Measurements from ENCODE around the gene UGT1A7. TPM values are rescaled to one million over a fixed set of nuclear protein-coding genes. Genes with fewer than 3 reads are reported as not detected.

Gene UGT1A7
- total RNA-seq, 4 donors from 2014 or later = 3.4 to 55.3 (median 18.2) TPM

- Histone ChIP-seq H3K4me1 (no peaks in the 10 kb centered on the region), H3K9me3 (no peaks in the 10 kb centered on the region), H3K27ac (no peak overlapping the region), H3K27me3 (no peaks in the 10 kb centered on the region), H3K4me3 (no peak overlapping the region), H3K36me3 (no peaks in the 10 kb centered on the region)
- TF ChIP-seq POLR2AphosphoS5 (IDR thresholded peaks at IDR 0.05) (no peak), CTCF (IDR thresholded peaks at IDR 0.05) (no peak), POLR2A (IDR thresholded peaks at IDR 0.05) (no peak), EP300 (IDR thresholded peaks at IDR 0.05; ENCODE audit: low read depth) (no peak)
- WGBS, 2 donors (ENCODE audit: low coverage in 1 of 2) = 90 to 93% methylated on average over 2 to 9 of the region's 9 CpGs
- DNase-seq = no peak
- intact Hi-C loops (cut with DNase I; ENCODE audit: low total_unique reads) = no loop called here
- in situ Hi-C loops (cut with MboI; ENCODE audit: low pct_ligation_motif_present in 1 of 4, low pct_unique_long_range_greater_than_20kb in 1 of 4, low sequenced_read_pairs in 3 of 4) = no loop called here
Measured at GRCh38 chr2:233796254-233796653, 114.6 kb downstream of the UGT1A7 start.

- Histone ChIP-seq H3K4me3 (no peak overlapping the region), H3K27ac (no peak overlapping the region), H3K27me3 (no peaks in the 10 kb centered on the region), H3K36me3 (no peaks in the 10 kb centered on the region), H3K9me3 (no peaks in the 10 kb centered on the region), H3K4me1 (no peaks in the 10 kb centered on the region)
- intact Hi-C loops (cut with DNase I; ENCODE audit: low total_unique reads) = no loop called here
- no peak for TF ChIP-seq POLR2AphosphoS5 (IDR thresholded peaks at IDR 0.05)
- TF ChIP-seq CTCF (IDR thresholded peaks at IDR 0.05) = no peak
- no peak for TF ChIP-seq EP300 (IDR thresholded peaks at IDR 0.05; ENCODE audit: low read depth)
- TF ChIP-seq POLR2A (IDR thresholded peaks at IDR 0.05) = no peak
- DNase-seq = no peak
- WGBS, 2 donors (ENCODE audit: low coverage in 1 of 2) = 85% methylated on average over 14 of the region's 14 CpGs; no CpG with 5 or more reads in 1 of the 2 donors
- in situ Hi-C loops (cut with MboI; ENCODE audit: low pct_ligation_motif_present in 1 of 4, low pct_unique_long_range_greater_than_20kb in 1 of 4, low sequenced_read_pairs in 3 of 4) = no loop called here
Measured at GRCh38 chr2:233798335-233799086, 116.8 kb downstream of the UGT1A7 start.

GRCh38 chr2:233799087-233799665 lies 117.5 kb downstream of the UGT1A7 start:
- 54 to 65% methylated on average over 4 to 7 of the region's 7 CpGs for WGBS, 2 donors (ENCODE audit: low coverage in 1 of 2)
- TF ChIP-seq POLR2AphosphoS5 (IDR thresholded peaks at IDR 0.05) (no peak), CTCF (IDR thresholded peaks at IDR 0.05) (no peak), POLR2A (IDR thresholded peaks at IDR 0.05) (no peak), EP300 (IDR thresholded peaks at IDR 0.05; ENCODE audit: low read depth) (no peak)
- Histone ChIP-seq H3K27me3 (no peaks in the 10 kb centered on the region), H3K9me3 (no peaks in the 10 kb centered on the region), H3K27ac (no peak overlapping the region), H3K36me3 (no peaks in the 10 kb centered on the region), H3K4me1 (no peaks in the 10 kb centered on the region), H3K4me3 (no peak overlapping the region)
- in situ Hi-C loops (cut with MboI; ENCODE audit: low pct_ligation_motif_present in 1 of 4, low pct_unique_long_range_greater_than_20kb in 1 of 4, low sequenced_read_pairs in 3 of 4) = no loop called here
- DNase-seq = no peak
- intact Hi-C loops (cut with DNase I; ENCODE audit: low total_unique reads) = no loop called here

GRCh38 chr2:233799716-233800115 lies 118.0 kb downstream of the UGT1A7 start:
- intact Hi-C loops (cut with DNase I; ENCODE audit: low total_unique reads) = no loop called here
- 49% methylated on average over 5 of the region's 5 CpGs; no CpG with 5 or more reads in 1 of the 2 donors for WGBS, 2 donors (ENCODE audit: low coverage in 1 of 2)
- in situ Hi-C loops (cut with MboI; ENCODE audit: low pct_ligation_motif_present in 1 of 4, low pct_unique_long_range_greater_than_20kb in 1 of 4, low sequenced_read_pairs in 3 of 4) = no loop called here
- TF ChIP-seq POLR2AphosphoS5 (IDR thresholded peaks at IDR 0.05) = no peak
- H3K4me1 ChIP-seq = no peaks in the 10 kb centered on the region
- H3K27ac ChIP-seq = no peak overlapping the region
- no peak for DNase-seq
- H3K4me3 ChIP-seq = no peak overlapping the region
- H3K9me3 ChIP-seq = no peaks in the 10 kb centered on the region
- H3K36me3 ChIP-seq = no peaks in the 10 kb centered on the region
- H3K27me3 ChIP-seq = no peaks in the 10 kb centered on the region
